ENCODE data around the gene GRIN3A. TPM values are rescaled to one million over a fixed set of nuclear protein-coding genes. Genes with fewer than 3 reads are reported as not detected.

Gene GRIN3A
- total RNA-seq, 1 donor from 2014 or later: 0.30 TPM

DNA sequence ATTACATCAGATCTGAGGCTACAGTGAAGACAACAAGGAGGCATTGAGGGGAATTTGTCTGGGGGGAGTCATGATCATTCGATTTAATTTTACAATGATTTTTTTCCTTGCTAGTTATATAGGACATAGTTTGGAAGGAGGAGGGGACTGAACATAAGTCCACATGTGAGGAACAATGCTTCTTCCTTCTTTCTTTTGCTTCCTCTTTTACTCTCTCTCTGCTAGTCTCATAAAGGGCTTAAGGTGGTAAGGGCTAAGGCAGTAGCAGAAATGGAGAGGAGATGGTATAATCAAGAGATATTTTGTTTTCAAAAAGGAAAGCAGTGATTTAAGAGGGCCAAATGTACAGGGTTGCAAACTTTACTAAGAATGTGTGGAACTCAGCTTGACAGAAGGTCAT is 64.3 kb downstream of the GRIN3A start:
- no peak overlapping the region for H3K4me3 Mint-ChIP-seq (ENCODE audit: unreplicated experiment)
- H3K27ac Mint-ChIP-seq (ENCODE audit: unreplicated experiment): no peak overlapping the region
- TF ChIP-seq, protein P1, sequence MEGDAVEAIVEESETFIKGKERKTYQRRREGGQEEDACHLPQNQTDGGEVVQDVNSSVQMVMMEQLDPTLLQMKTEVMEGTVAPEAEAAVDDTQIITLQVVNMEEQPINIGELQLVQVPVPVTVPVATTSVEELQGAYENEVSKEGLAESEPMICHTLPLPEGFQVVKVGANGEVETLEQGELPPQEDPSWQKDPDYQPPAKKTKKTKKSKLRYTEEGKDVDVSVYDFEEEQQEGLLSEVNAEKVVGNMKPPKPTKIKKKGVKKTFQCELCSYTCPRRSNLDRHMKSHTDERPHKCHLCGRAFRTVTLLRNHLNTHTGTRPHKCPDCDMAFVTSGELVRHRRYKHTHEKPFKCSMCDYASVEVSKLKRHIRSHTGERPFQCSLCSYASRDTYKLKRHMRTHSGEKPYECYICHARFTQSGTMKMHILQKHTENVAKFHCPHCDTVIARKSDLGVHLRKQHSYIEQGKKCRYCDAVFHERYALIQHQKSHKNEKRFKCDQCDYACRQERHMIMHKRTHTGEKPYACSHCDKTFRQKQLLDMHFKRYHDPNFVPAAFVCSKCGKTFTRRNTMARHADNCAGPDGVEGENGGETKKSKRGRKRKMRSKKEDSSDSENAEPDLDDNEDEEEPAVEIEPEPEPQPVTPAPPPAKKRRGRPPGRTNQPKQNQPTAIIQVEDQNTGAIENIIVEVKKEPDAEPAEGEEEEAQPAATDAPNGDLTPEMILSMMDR (IDR thresholded peaks at IDR 0.05): no peak
- H3K4me1 Mint-ChIP-seq (ENCODE audit: unreplicated experiment): no peaks in the 10 kb centered on the region
- no peaks in the 10 kb centered on the region for H3K36me3 Mint-ChIP-seq (ENCODE audit: unreplicated experiment)
- peaks cover 5% of the 10 kb centered on the region for H3K27me3 Mint-ChIP-seq (ENCODE audit: unreplicated experiment)
- no peaks in the 10 kb centered on the region for H3K9me3 Mint-ChIP-seq (ENCODE audit: unreplicated experiment)
- DNase-seq (ENCODE audit: extremely low spot score, unreplicated experiment): no peak

DNA sequence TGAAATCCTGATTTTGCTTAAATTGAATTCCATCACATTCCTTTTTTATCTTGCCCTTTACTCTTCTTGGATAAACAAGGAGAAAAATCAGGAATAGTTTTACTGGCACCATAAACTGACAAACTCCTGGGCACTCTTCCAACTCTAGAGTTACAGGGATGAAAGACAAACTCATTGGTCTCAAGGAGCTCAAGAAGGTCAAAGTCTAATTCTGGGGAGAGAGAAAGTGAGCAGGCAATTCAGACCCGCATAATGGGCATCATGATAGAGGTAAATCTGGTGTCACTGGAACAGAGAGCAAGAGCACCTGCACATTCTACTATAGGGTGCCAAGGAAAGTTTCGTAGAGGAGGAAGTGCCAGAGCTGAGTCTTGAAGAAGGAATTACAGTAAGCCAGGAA is 64.8 kb downstream of the GRIN3A start:
- TF ChIP-seq, protein P1 (IDR thresholded peaks at IDR 0.05): no peak
- peaks cover 2% of the 10 kb centered on the region for H3K27me3 Mint-ChIP-seq (ENCODE audit: unreplicated experiment)
- H3K27ac Mint-ChIP-seq (ENCODE audit: unreplicated experiment): no peak overlapping the region
- H3K4me3 Mint-ChIP-seq (ENCODE audit: unreplicated experiment): no peak overlapping the region
- H3K9me3 Mint-ChIP-seq (ENCODE audit: unreplicated experiment): no peaks in the 10 kb centered on the region
- DNase-seq (ENCODE audit: extremely low spot score, unreplicated experiment): no peak
- no peaks in the 10 kb centered on the region for H3K4me1 Mint-ChIP-seq (ENCODE audit: unreplicated experiment)
- H3K36me3 Mint-ChIP-seq (ENCODE audit: unreplicated experiment): no peaks in the 10 kb centered on the region

DNA sequence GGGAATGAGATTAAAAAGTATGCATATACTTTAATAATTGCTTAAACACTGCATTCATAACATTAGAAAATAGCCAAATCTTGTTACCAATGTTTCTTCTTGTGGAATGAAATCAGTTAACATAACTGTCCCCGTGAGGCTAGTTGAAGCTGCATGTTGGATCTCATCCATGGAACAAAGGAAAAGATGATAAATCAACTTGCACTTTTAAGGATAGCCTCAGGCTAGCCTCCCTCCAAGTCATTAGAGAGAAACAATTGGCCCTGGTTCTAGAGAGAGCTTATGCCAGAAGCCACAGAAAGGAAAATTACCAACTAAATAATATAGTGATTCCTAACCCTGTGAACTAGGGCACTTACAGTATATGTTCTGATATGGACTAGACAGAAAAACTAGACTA is 66.9 kb downstream of the GRIN3A start:
- H3K27ac Mint-ChIP-seq (ENCODE audit: unreplicated experiment): no peak overlapping the region
- H3K27me3 Mint-ChIP-seq (ENCODE audit: unreplicated experiment): peaks cover 2% of the 10 kb centered on the region
- no peak for DNase-seq (ENCODE audit: extremely low spot score, unreplicated experiment)
- no peaks in the 10 kb centered on the region for H3K4me1 Mint-ChIP-seq (ENCODE audit: unreplicated experiment)
- H3K36me3 Mint-ChIP-seq (ENCODE audit: unreplicated experiment): no peaks in the 10 kb centered on the region
- TF ChIP-seq, protein P1 (IDR thresholded peaks at IDR 0.05): no peak
- no peak overlapping the region for H3K4me3 Mint-ChIP-seq (ENCODE audit: unreplicated experiment)
- no peaks in the 10 kb centered on the region for H3K9me3 Mint-ChIP-seq (ENCODE audit: unreplicated experiment)

DNA sequence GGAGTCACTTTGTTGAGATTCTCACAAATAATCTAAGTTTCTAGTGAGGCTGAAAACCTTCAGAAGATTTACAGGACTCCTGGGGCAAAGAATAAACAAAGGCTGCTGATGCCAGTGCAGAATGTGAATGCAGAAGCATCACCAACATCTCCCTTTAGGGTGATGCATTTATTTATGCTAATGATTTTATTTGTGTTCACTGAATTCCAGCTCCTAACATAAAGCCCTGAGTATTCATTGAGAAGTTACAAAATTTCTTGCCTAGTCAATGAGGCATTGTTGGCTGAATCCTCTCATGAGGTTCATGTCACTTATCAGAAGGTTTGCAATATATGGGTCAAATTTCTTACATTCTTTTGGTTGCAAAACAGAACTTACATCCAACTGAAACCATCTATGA is 70.0 kb downstream of the GRIN3A start:
- H3K27ac Mint-ChIP-seq (ENCODE audit: unreplicated experiment): no peak overlapping the region
- H3K4me3 Mint-ChIP-seq (ENCODE audit: unreplicated experiment): no peak overlapping the region
- H3K36me3 Mint-ChIP-seq (ENCODE audit: unreplicated experiment): no peaks in the 10 kb centered on the region
- H3K27me3 Mint-ChIP-seq (ENCODE audit: unreplicated experiment): no peaks in the 10 kb centered on the region
- H3K9me3 Mint-ChIP-seq (ENCODE audit: unreplicated experiment): no peaks in the 10 kb centered on the region
- no peak for DNase-seq (ENCODE audit: extremely low spot score, unreplicated experiment)
- H3K4me1 Mint-ChIP-seq (ENCODE audit: unreplicated experiment): no peaks in the 10 kb centered on the region
- TF ChIP-seq, protein P1 (IDR thresholded peaks at IDR 0.05): no peak

DNA sequence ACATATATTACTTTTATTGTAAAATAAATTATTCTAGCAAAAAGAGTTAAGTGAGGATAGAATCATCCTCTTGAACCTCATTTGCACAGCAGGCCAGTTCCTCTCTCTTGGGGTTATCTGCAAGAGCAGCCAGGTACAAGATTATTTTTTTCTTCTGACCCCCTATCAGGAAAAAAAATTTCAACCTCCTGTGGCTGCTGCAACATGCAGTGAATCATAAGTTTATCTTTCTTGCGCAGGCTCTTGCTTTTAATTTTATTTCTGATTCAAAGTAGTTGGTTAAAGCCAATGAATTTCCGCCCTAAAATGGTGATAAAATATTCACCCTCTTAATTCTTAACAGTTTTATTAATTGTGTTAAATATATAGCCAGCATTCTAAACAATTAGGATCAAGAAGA is 74.0 kb downstream of the GRIN3A start:
- Mint-ChIP-seq H3K27ac (ENCODE audit: unreplicated experiment) (no peak overlapping the region), H3K27me3 (ENCODE audit: unreplicated experiment) (no peaks in the 10 kb centered on the region), H3K4me3 (ENCODE audit: unreplicated experiment) (no peak overlapping the region), H3K4me1 (ENCODE audit: unreplicated experiment) (peaks cover 3% of the 10 kb centered on the region), H3K36me3 (ENCODE audit: unreplicated experiment) (no peaks in the 10 kb centered on the region), H3K9me3 (ENCODE audit: unreplicated experiment) (no peaks in the 10 kb centered on the region)
- DNase-seq (ENCODE audit: extremely low spot score, unreplicated experiment): no peak
- TF ChIP-seq, protein P1 (IDR thresholded peaks at IDR 0.05): no peak
